AG08396 (cell line): ENCODE results near the gene TCFL5.
A peak's percentile ranks its signal among the peaks of the same experiment; 100 is the strongest.

Experiments used
- DNase-seq: peaks from one replicate; pipeline ENCODE4 v3.0.0; 2012; ENCODE audit warnings: low spot score, mixed read lengths

Gene TCFL5

GRCh38 chr20:62895539-62895938 is 33.9 kb upstream of the TCFL5 start:
- no peak for DNase-seq

GRCh38 chr20:62894261-62894660 is 32.6 kb upstream of the TCFL5 start:
- no peak for DNase-seq

- DNase-seq: no peak
Measured at GRCh38 chr20:62893700-62894099, 32.1 kb upstream of the TCFL5 start.

GRCh38 chr20:62892348-62893304 is 31.0 kb upstream of the TCFL5 start:
- DNase-seq: no peak

GRCh38 chr20:62891111-62891510 is 29.5 kb upstream of the TCFL5 start:
- no peak for DNase-seq

- DNase-seq: no peak
Measured at GRCh38 chr20:62890444-62890843, 28.8 kb upstream of the TCFL5 start.

GRCh38 chr20:62889871-62890270 is 28.2 kb upstream of the TCFL5 start:
- DNase-seq: no peak

GRCh38 chr20:62889411-62889810 is 27.8 kb upstream of the TCFL5 start:
- DNase-seq: no peak

- no peak for DNase-seq
Measured at GRCh38 chr20:62888910-62889309, 27.3 kb upstream of the TCFL5 start.

- no peak for DNase-seq
Measured at GRCh38 chr20:62888406-62888805, 26.8 kb upstream of the TCFL5 start.

GRCh38 chr20:62887860-62888239 is 26.2 kb upstream of the TCFL5 start:
- DNase-seq: no peak

GRCh38 chr20:62887152-62887859 is 25.7 kb upstream of the TCFL5 start:
- peak; percentile 80 for DNase-seq

GRCh38 chr20:62886709-62887058 is 25.1 kb upstream of the TCFL5 start:
- no peak for DNase-seq

- no peak for DNase-seq
Measured at GRCh38 chr20:62885896-62886708, 24.5 kb upstream of the TCFL5 start.

- no peak for DNase-seq
Measured at GRCh38 chr20:62885046-62885895, 23.6 kb upstream of the TCFL5 start.

- DNase-seq: no peak
Measured at GRCh38 chr20:62884556-62884955, 22.9 kb upstream of the TCFL5 start.

- DNase-seq: no peak
Measured at GRCh38 chr20:62882426-62882825, 20.8 kb upstream of the TCFL5 start.

GRCh38 chr20:62881662-62882395 is 20.2 kb upstream of the TCFL5 start:
- no peak for DNase-seq

- no peak for DNase-seq
Measured at GRCh38 chr20:62880935-62881661, 19.5 kb upstream of the TCFL5 start.
